Activated CD4-positive, CD25-positive, alpha-beta regulatory T cell treated with anti-CD3 and anti-CD28 coated beads, Interleukin-2, amount 50 U/mL, for 72 hours (primary cell): ENCODE measurements around the gene FARP1.
"Not testable (repeated sequence)": the region's sequence is repeated elsewhere in the genome, so short reads cannot be mapped to it uniquely, and the experiment has no call there.

Source experiments
- DNase-seq: peaks from one replicate; pipeline ENCODE4 v3.0.0; 2021

The FARP1 gene

GRCh38 chr13:98368019-98368418 lies 225.1 kb downstream of the FARP1 start:
- no peak for DNase-seq

- DNase-seq: not testable (repeated sequence)
Observed at GRCh38 chr13:98369520-98369919, 226.6 kb downstream of the FARP1 start.

- no peak for DNase-seq
Observed at GRCh38 chr13:98370261-98370660, 227.4 kb downstream of the FARP1 start.

GRCh38 chr13:98370806-98371515 lies 228.1 kb downstream of the FARP1 start:
- no peak for DNase-seq

- no peak for DNase-seq
Observed at GRCh38 chr13:98371516-98372023, 228.7 kb downstream of the FARP1 start.

- DNase-seq: no peak
Observed at GRCh38 chr13:98372876-98373275, 230.0 kb downstream of the FARP1 start.

- no peak for DNase-seq
Observed at GRCh38 chr13:98374750-98375149, 231.9 kb downstream of the FARP1 start.

- DNase-seq: no peak
Observed at GRCh38 chr13:98377635-98378378, 234.9 kb downstream of the FARP1 start.

- no peak for DNase-seq
Observed at GRCh38 chr13:98384739-98385138, 241.8 kb downstream of the FARP1 start.

- no peak for DNase-seq
Observed at GRCh38 chr13:98385606-98386005, 242.7 kb downstream of the FARP1 start.

- DNase-seq: no peak
Observed at GRCh38 chr13:98386637-98387036, 243.7 kb downstream of the FARP1 start.

GRCh38 chr13:98389319-98389718 lies 246.4 kb downstream of the FARP1 start:
- DNase-seq: no peak

- no peak for DNase-seq
Observed at GRCh38 chr13:98390086-98390715, 247.3 kb downstream of the FARP1 start.

GRCh38 chr13:98393873-98394272 lies 251.0 kb downstream of the FARP1 start:
- DNase-seq: no peak

GRCh38 chr13:98394820-98395510 lies 252.1 kb downstream of the FARP1 start:
- no peak for DNase-seq

- no peak for DNase-seq
Observed at GRCh38 chr13:98396071-98396710, 253.3 kb downstream of the FARP1 start.

GRCh38 chr13:98397221-98397620 lies 254.3 kb downstream of the FARP1 start:
- no peak for DNase-seq

GRCh38 chr13:98397861-98398260 lies 255.0 kb downstream of the FARP1 start:
- DNase-seq: no peak

- no peak for DNase-seq
Observed at GRCh38 chr13:98398581-98398980, 255.7 kb downstream of the FARP1 start.

- no peak for DNase-seq
Observed at GRCh38 chr13:98399756-98400155, 256.9 kb downstream of the FARP1 start.

GRCh38 chr13:98401934-98402333 lies 259.0 kb downstream of the FARP1 start:
- no peak for DNase-seq

GRCh38 chr13:98403076-98403475 lies 260.2 kb downstream of the FARP1 start:
- DNase-seq: no peak

GRCh38 chr13:98405107-98405571 lies 262.2 kb downstream of the FARP1 start:
- DNase-seq: no peak
